Keratinocyte (primary cell): ENCODE measurements around the gene RBM39. TPM values are rescaled to one million over a fixed set of nuclear protein-coding genes. Genes with fewer than 3 reads are reported as not detected.

ENCODE experiments used
- DNase-seq: peaks from one replicate; pipeline ENCODE4 v3.0.0-alpha.2; 2011; ENCODE audit warnings: low read depth, missing footprints, low spot score
- FAIRE-seq: peaks from 2 replicates; lab custom pipeline; 2011; peaks lifted over from hg19 to GRCh38; lab: Jason Lieb, UNC
- H2AFZ ChIP-seq: 2 replicates; pipeline ENCODE4 v1.6.0; 2012; ENCODE audit warnings: low read length, control low read depth, inconsistent platforms; ENCODE audit not compliant: control insufficient read depth
- H3K27ac ChIP-seq: 2 replicates; pipeline ENCODE4 v1.5.1; 2011; ENCODE audit warnings: low read length; ENCODE audit not compliant: control insufficient read depth, insufficient read depth
- H3K27me3 ChIP-seq: 3 replicates; pipeline ENCODE4 v1.6.0; 2011; ENCODE audit warnings: low read length; ENCODE audit not compliant: control insufficient read depth, insufficient read depth; ENCODE audit errors: extremely low read depth
- H3K36me3 ChIP-seq, 2 experiments: 2 replicates in 1 of 2; 3 replicates in 1 of 2; pipeline ENCODE4 v1.5.1; 2011; ENCODE audit warnings: low read length in 2 of 2, mild to moderate bottlenecking in 1 of 2; ENCODE audit not compliant: control insufficient read depth in 2 of 2, insufficient read depth in 2 of 2; ENCODE audit errors: extremely low read depth in 1 of 2
- H3K4me1 ChIP-seq: 3 replicates; pipeline ENCODE4 v1.5.1; 2011; ENCODE audit warnings: low read length; ENCODE audit not compliant: control insufficient read depth, insufficient read depth; ENCODE audit errors: extremely low read depth
- H3K4me2 ChIP-seq: 3 replicates; pipeline ENCODE4 v1.6.0; 2011; ENCODE audit warnings: low read depth, low read length; ENCODE audit not compliant: control insufficient read depth, insufficient read depth; ENCODE audit errors: extremely low read depth
- H3K4me3 ChIP-seq, 3 experiments: fragments of 200-600 bp in 1 of 3; sonication (generic) in 1 of 3; 2 replicates in 2 of 3; 3 replicates in 1 of 3; pipeline ENCODE4 v1.5.1; 2011 to 2016; ENCODE audit warnings: low read length in 3 of 3, mild to moderate bottlenecking in 3 of 3, control low read depth in 2 of 3, inconsistent platforms in 1 of 3, low read depth in 1 of 3, mixed read lengths in 1 of 3, mixed run types in 1 of 3, moderate library complexity in 1 of 3; ENCODE audit not compliant: control insufficient read depth in 2 of 3, insufficient read depth in 2 of 3; ENCODE audit errors: extremely low read depth in 1 of 3
- H3K79me2 ChIP-seq: 2 replicates; pipeline ENCODE4 v1.6.0; 2012; ENCODE audit warnings: low read length; ENCODE audit not compliant: control insufficient read depth, insufficient read depth
- H3K9ac ChIP-seq: 3 replicates; pipeline ENCODE4 v1.6.0; 2011; ENCODE audit warnings: low read length; ENCODE audit not compliant: control insufficient read depth, insufficient read depth; ENCODE audit errors: extremely low read depth
- H3K9me1 ChIP-seq: 3 replicates; pipeline ENCODE4 v1.6.0; 2011; ENCODE audit warnings: low read length; ENCODE audit not compliant: control insufficient read depth, insufficient read depth; ENCODE audit errors: extremely low read depth
- H3K9me3 ChIP-seq: 2 replicates; pipeline ENCODE4 v1.5.1; 2012; ENCODE audit warnings: low read depth, low read length; ENCODE audit not compliant: control insufficient read depth
- H4K20me1 ChIP-seq: 3 replicates; pipeline ENCODE4 v1.6.0; 2011; ENCODE audit warnings: low read length; ENCODE audit not compliant: control insufficient read depth, insufficient read depth; ENCODE audit errors: extremely low read depth
- EZH2 ChIP-seq: IDR thresholded peaks from one replicate; pipeline ENCODE4 v1.6.1; 2012; ENCODE audit warnings: inconsistent platforms, mild to moderate bottlenecking, low read length, moderate library complexity
- dilution Hi-C: fragments of 300-500 bp; cut with MboI; formaldehyde crosslinking; loops from one replicate; pipeline ENCODE4 v1.7.0; 2020; ENCODE audit warnings: low sequenced_read_pairs; ENCODE audit not compliant: extremely low pct_ligation_motif_present
- polyA plus RNA-seq, 5 experiments: library from polyadenylated mRNA; depleted of rRNA in 3 of 5; stranded (reverse) in 3 of 5; stranded (forward) in 1 of 5; unstranded in 1 of 5; fragments of >200 nt; gene quantifications; 1 replicate in 1 of 5; 2 replicates in 3 of 5; 3 replicates in 1 of 5; pipeline versions ENCODE4 v1.2.1 to v1.2.3, GENCODE V29; 2011 to 2012; ENCODE audit warnings: missing spikeins in 2 of 5, low read depth in 1 of 5, low replicate concordance in 1 of 5
- TF ChIP-seq, protein P1 (sequence below), 3 experiments: IDR thresholded peaks in 1 of 3; conservative IDR thresholded peaks in 1 of 3; optimal IDR thresholded peaks in 1 of 3; 2 replicates in 2 of 3; 3 replicates in 1 of 3; pipeline versions ENCODE3 to v1.5.1; 2011; ENCODE audit warnings: low read length in 3 of 3, mild to moderate bottlenecking in 3 of 3, moderate library complexity in 2 of 3, control low read depth in 1 of 3, inconsistent platforms in 1 of 3; ENCODE audit not compliant: insufficient read depth in 2 of 3; ENCODE audit errors: extremely low read depth in 1 of 3

RBM39 gene
- polyA plus RNA-seq, 1 donor (not counting 4 experiments of a cell fraction or from before 2014, with no cell fraction given): 146 TPM

DNA sequence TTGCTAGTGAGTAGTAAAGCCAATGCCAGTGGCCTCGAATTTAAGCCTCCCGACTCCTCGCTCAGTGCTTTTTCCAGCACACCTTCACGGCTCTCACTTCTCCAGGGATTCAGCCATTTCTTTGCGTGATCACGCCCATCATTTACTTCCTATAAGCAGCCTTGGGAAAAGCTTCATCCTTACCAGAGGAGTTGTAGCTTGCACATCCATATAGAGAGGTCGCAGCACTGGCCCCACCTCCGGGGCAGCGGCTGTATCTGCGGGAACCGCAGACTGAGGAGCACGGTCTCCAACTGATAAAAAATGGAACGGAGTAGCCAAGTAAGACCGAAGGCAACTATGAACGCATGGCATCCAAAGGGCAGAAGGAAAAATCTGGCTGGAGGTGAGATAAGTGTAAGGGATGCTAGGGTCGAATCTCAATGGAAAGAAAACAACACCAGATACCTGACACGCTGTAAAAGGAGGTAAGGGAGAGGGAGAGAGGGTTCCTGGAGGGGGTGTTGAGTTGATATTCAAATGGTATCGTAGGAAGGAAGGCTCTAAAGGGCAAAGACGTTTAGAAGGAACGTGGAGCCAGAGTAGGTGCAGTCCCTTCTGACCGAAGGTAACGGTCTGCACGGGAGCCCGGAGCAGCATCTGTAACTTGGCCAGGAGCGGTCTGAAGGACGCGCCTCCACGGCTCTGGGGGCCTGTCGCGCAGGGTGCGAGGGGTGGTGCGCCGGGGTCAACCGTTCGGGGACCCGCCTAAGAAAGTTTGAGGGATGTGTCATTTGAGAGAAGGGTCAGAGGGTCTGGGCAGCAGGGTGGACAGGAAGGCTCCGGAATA, 43.5 kb downstream of the RBM39 start:
- H2AFZ ChIP-seq: peak overlapping the region; percentile 84
- no peak for DNase-seq
- peak overlapping the region; percentile 88 for H3K27ac ChIP-seq
- H3K9me1 ChIP-seq: no peaks in the 10 kb centered on the region
- peak overlapping the region; percentile 100 for H3K4me2 ChIP-seq
- H3K4me1 ChIP-seq: peaks cover 17% of the 10 kb centered on the region
- H3K27me3 ChIP-seq: no peaks in the 10 kb centered on the region
- H3K36me3 ChIP-seq: peaks cover 13 to 17% of the 10 kb centered on the region in 2 experiments
- FAIRE-seq: no peak
- H3K4me3 ChIP-seq: peak overlapping the region; percentile 78 to 90 (median 84)
- peaks cover 33% of the 10 kb centered on the region for H3K79me2 ChIP-seq
- no peaks in the 10 kb centered on the region for H3K9me3 ChIP-seq
- dilution Hi-C loops: no loop called here
- TF ChIP-seq, protein P1, sequence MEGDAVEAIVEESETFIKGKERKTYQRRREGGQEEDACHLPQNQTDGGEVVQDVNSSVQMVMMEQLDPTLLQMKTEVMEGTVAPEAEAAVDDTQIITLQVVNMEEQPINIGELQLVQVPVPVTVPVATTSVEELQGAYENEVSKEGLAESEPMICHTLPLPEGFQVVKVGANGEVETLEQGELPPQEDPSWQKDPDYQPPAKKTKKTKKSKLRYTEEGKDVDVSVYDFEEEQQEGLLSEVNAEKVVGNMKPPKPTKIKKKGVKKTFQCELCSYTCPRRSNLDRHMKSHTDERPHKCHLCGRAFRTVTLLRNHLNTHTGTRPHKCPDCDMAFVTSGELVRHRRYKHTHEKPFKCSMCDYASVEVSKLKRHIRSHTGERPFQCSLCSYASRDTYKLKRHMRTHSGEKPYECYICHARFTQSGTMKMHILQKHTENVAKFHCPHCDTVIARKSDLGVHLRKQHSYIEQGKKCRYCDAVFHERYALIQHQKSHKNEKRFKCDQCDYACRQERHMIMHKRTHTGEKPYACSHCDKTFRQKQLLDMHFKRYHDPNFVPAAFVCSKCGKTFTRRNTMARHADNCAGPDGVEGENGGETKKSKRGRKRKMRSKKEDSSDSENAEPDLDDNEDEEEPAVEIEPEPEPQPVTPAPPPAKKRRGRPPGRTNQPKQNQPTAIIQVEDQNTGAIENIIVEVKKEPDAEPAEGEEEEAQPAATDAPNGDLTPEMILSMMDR (optimal IDR thresholded peaks at IDR 0.05 in 1 of 3, IDR thresholded peaks at IDR 0.05 in 1 of 3, conservative IDR thresholded peaks at IDR 0.05 in 1 of 3; ENCODE audit: extremely low read depth in 1 of 3, insufficient read depth in 2 of 3, low read length in 3 of 3): no peak
- no peak for TF ChIP-seq EZH2
- H3K9ac ChIP-seq: peak overlapping the region; percentile 98
- no peaks in the 10 kb centered on the region for H4K20me1 ChIP-seq

DNA sequence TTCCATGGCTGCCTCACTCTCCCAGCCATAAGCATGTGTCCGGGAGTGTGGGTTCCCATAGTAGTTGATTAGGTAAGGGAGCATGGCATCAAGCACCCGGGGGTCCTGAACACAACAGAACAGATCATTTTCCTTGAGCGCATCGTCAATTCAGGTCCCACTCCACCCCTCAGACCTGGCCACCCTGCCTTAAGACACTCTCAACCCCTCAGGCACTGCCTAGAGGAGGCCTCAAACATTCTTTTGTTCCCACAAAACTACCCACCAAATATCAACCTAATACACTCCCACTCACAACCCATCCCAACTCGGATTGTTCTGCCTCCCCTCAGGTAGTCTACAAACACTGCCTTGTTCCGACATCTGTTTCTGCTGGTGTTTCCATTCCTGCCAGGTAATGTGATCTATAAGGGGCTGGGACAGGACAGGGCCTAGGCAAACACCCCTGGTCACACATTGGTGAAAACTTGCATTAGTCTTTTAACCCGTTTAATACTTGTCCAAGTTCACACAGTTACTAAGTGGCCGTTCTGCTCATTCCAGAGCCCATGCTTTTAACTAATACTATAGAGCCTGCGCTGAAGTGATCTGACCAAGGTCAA, 44.3 kb downstream of the RBM39 start:
- Histone ChIP-seq H2AFZ (peak overlapping the region; percentile 84), H3K27me3 (no peaks in the 10 kb centered on the region), H3K9me3 (no peaks in the 10 kb centered on the region), H3K27ac (no peak overlapping the region), H3K4me3 (peak overlapping the region; percentile 78 to 90 (median 84)), H3K79me2 (peaks cover 33% of the 10 kb centered on the region), H3K9me1 (no peaks in the 10 kb centered on the region), H3K4me2 (peak overlapping the region; percentile 100), H4K20me1 (no peaks in the 10 kb centered on the region), H3K36me3 (peaks cover 13 to 14% of the 10 kb centered on the region in 2 experiments), H3K4me1 (peaks cover 17% of the 10 kb centered on the region), H3K9ac (peak overlapping the region; percentile 98)
- dilution Hi-C loops: no loop called here
- FAIRE-seq (no peak), DNase-seq (no peak)
- TF ChIP-seq, protein P1 (optimal IDR thresholded peaks at IDR 0.05 in 1 of 3, IDR thresholded peaks at IDR 0.05 in 1 of 3, conservative IDR thresholded peaks at IDR 0.05 in 1 of 3; ENCODE audit: extremely low read depth in 1 of 3, insufficient read depth in 2 of 3, low read length in 3 of 3): no peak
- no peak for TF ChIP-seq EZH2
